ENCODE measurements around the gene SSC5D. TPM values are rescaled to one million over a fixed set of nuclear protein-coding genes. Genes with fewer than 3 reads are reported as not detected.

SSC5D gene
- total and polyA plus RNA-seq, 2 of the 4 experiments (the other 2 are of a cell fraction), result 1.4 to 19.1 TPM

GRCh38 chr19:55482156-55482961 is 5.9 kb upstream of the SSC5D start:
- Histone ChIP-seq H4K5ac (ENCODE audit: low read depth, low read length) (no peak overlapping the region), H2BK5ac (ENCODE audit: low read depth, low read length, poor library complexity, severe bottlenecking) (no peak overlapping the region), H3K14ac (replicated peaks; ENCODE audit: low read depth, low read length) (no peak overlapping the region), H3K4me3 (ENCODE audit: insufficient read depth, low read depth, low read length) (no peak overlapping the region), H4K20me1 (ENCODE audit: insufficient read depth, low read length) (peaks cover 3% of the 10 kb centered on the region; the same call in 1 of the 2 replicates), H3K9me1 (ENCODE audit: insufficient read depth, low read length) (peaks cover 14% of the 10 kb centered on the region), H4K91ac (ENCODE audit: insufficient read depth, low read depth, low read length) (no peak overlapping the region), H3K27ac (ENCODE audit: insufficient read depth, low read length) (no peak overlapping the region), H2BK20ac (ENCODE audit: low read depth, low read length) (no peak overlapping the region), H3K4me1 (ENCODE audit: control insufficient read depth, insufficient read depth, low read length) (peaks cover 23% of the 10 kb centered on the region), H3K4me2 (ENCODE audit: low read depth, low read length) (no peak overlapping the region), H3K36me3 (ENCODE audit: control insufficient read depth, insufficient read depth, low read length) (peaks cover 12% of the 10 kb centered on the region; the same call in 1 of the 2 replicates), H4K8ac (ENCODE audit: low read depth in 2 of 2, low read length in 2 of 2) (no peak overlapping the region), H2BK15ac (ENCODE audit: low read depth, low read length) (no peak overlapping the region), H2BK120ac (ENCODE audit: low read depth, low read length) (no peak overlapping the region), H3K9ac (ENCODE audit: low read depth, low read length) (no peak overlapping the region), H3K27me3 (ENCODE audit: control insufficient read depth, insufficient read depth, low read length) (no peaks in the 10 kb centered on the region), H3K9me3 (ENCODE audit: control insufficient read depth, insufficient read depth, low read length) (no peaks in the 10 kb centered on the region), H3K79me1 (ENCODE audit: low read depth in 1 of 2, low read length in 2 of 2) (peaks cover 19 to 53% of the 10 kb centered on the region in 2 experiments), H3K23ac (ENCODE audit: low read depth, low read length) (no peak overlapping the region), H3K56ac (ENCODE audit: extremely low read depth, insufficient read depth, low read length) (no peak overlapping the region), H3K4ac (ENCODE audit: low read depth, low read length) (no peak overlapping the region), H3K18ac (ENCODE audit: low read depth, low read length) (no peak overlapping the region), H2AFZ (replicated peaks; ENCODE audit: low read length, poor library complexity) (no peak overlapping the region), H2AK9ac (replicated peaks; ENCODE audit: low read depth, low read length, poor library complexity) (no peak overlapping the region), H2AK5ac (ENCODE audit: low read depth, low read length) (no peak overlapping the region)
- DNase-seq (no peak), ATAC-seq (ENCODE audit: low read depth) (no peak)
- ChIA-PET POLR2A (ENCODE audit: unreplicated experiment) (no interaction called here), CTCF (no interaction called here)
- 86% methylated on average over 33 of the region's 83 CpGs; no CpG with 5 or more reads in 1 of the 2 experiments for WGBS, 2 experiments (ENCODE audit: extremely low coverage in 2 of 2, insufficient read length in 1 of 2)
- BruUV-seq (replicated peaks), result no TSS peak
- dilution Hi-C loops (cut with HindIII; ENCODE audit: low sequenced_read_pairs, unreplicated experiment), result no loop called here
- in situ Hi-C loops (cut with MboI; ENCODE audit: low sequenced_read_pairs), result loop anchor here (25.0 kb wide), 1 partner anchor 1020 kb away; the partner anchor contains the start of genes CDC42EP5 and LENG9
- no peak for TF ChIP-seq NFE2L2 (IDR thresholded peaks at IDR 0.05; ENCODE audit: low read depth, low read length)
- TF ChIP-seq RFX5 (IDR thresholded peaks at IDR 0.05; ENCODE audit: low read depth, low read length), result no peak
- TF ChIP-seq POLR2A (IDR thresholded peaks at IDR 0.05; ENCODE audit: low read depth, low read length), result no peak
- no peak for TF ChIP-seq SMC3 (IDR thresholded peaks at IDR 0.05; ENCODE audit: low read depth, low read length)
- no peak for TF ChIP-seq USF2 (IDR thresholded peaks at IDR 0.05; ENCODE audit: low read depth, low read length)
- TF ChIP-seq RCOR1 (IDR thresholded peaks at IDR 0.05; ENCODE audit: insufficient replicate concordance, low read length), result no peak
- no peak for TF ChIP-seq CEBPB (IDR thresholded peaks at IDR 0.05; ENCODE audit: low read depth, low read length)
- no peak for TF ChIP-seq RAD21 (IDR thresholded peaks at IDR 0.05; ENCODE audit: low read length)
- no peak for TF ChIP-seq FOS (IDR thresholded peaks at IDR 0.05; ENCODE audit: low read depth, low read length)
- intact Hi-C loops (cut with micrococcal nuclease), result no loop called here

All from IMR-90 (cell line).